ENCODE results near the gene EIF4G3. TPM values are rescaled to one million over a fixed set of nuclear protein-coding genes. Genes with fewer than 3 reads are reported as not detected.
A peak's percentile ranks its signal among the peaks of the same experiment; 100 is the strongest.
"Not testable (repeated sequence)": the region's sequence is repeated elsewhere in the genome, so short reads cannot be mapped to it uniquely, and the experiment has no call there.

The EIF4G3 gene
- total and polyA plus RNA-seq, 5 donors: 17.9 to 48.5 (median 42.7) TPM

- WGBS: 83% methylated on average over 3 of the region's 3 CpGs
- H3K9me3 ChIP-seq (ENCODE audit: control insufficient read depth, low read length): no peaks in the 10 kb centered on the region
- DNase-seq: no peak
- ATAC-seq: no peak
- H3K27ac ChIP-seq (ENCODE audit: low read length): no peak overlapping the region
- no peaks in the 10 kb centered on the region for H3K4me1 ChIP-seq (ENCODE audit: control insufficient read depth, insufficient read depth, low read length)
- H3K4me3 ChIP-seq (ENCODE audit: low read length): no peak overlapping the region
- intact Hi-C loops (cut with DNase I): no loop called here
- H3K27me3 ChIP-seq (ENCODE audit: control insufficient read depth, insufficient read depth): no peaks in the 10 kb centered on the region
These were observed 303.4 kb downstream of the EIF4G3 start for GRCh38 chr1:20873311-20873710.

- 43% methylated on average over 1 of the region's 1 CpG for WGBS
- Histone ChIP-seq H3K4me1 (ENCODE audit: control insufficient read depth, insufficient read depth, low read length) (no peaks in the 10 kb centered on the region), H3K27me3 (ENCODE audit: control insufficient read depth, insufficient read depth) (no peaks in the 10 kb centered on the region), H3K9me3 (ENCODE audit: control insufficient read depth, low read length) (no peaks in the 10 kb centered on the region), H3K4me3 (ENCODE audit: low read length) (no peak overlapping the region), H3K27ac (ENCODE audit: low read length) (no peak overlapping the region)
- intact Hi-C loops (cut with DNase I): no loop called here
- DNase-seq (no peak), ATAC-seq (no peak)
These were observed 305.3 kb downstream of the EIF4G3 start for GRCh38 chr1:20871419-20871818.

- H3K27ac ChIP-seq (ENCODE audit: low read length): no peak overlapping the region
- intact Hi-C loops (cut with DNase I): no loop called here
- no peaks in the 10 kb centered on the region for H3K27me3 ChIP-seq (ENCODE audit: control insufficient read depth, insufficient read depth)
- no peaks in the 10 kb centered on the region for H3K4me1 ChIP-seq (ENCODE audit: control insufficient read depth, insufficient read depth, low read length)
- no peak for DNase-seq
- ATAC-seq: no peak
- no peak overlapping the region for H3K4me3 ChIP-seq (ENCODE audit: low read length)
- WGBS: 89% methylated on average over 1 of the region's 1 CpG
- no peaks in the 10 kb centered on the region for H3K9me3 ChIP-seq (ENCODE audit: control insufficient read depth, low read length)
These were observed 306.0 kb downstream of the EIF4G3 start for GRCh38 chr1:20870718-20871117.

- no peaks in the 10 kb centered on the region for H3K4me1 ChIP-seq (ENCODE audit: control insufficient read depth, insufficient read depth, low read length)
- no peak overlapping the region for H3K4me3 ChIP-seq (ENCODE audit: low read length)
- DNase-seq (no peak), ATAC-seq (no peak)
- no peaks in the 10 kb centered on the region for H3K27me3 ChIP-seq (ENCODE audit: control insufficient read depth, insufficient read depth)
- 98% methylated on average over 2 of the region's 2 CpGs for WGBS
- no peaks in the 10 kb centered on the region for H3K9me3 ChIP-seq (ENCODE audit: control insufficient read depth, low read length)
- H3K27ac ChIP-seq (ENCODE audit: low read length): no peak overlapping the region
- intact Hi-C loops (cut with DNase I): no loop called here
These were observed 308.4 kb downstream of the EIF4G3 start for GRCh38 chr1:20868263-20868662.

GRCh38 chr1:20867847-20868246, 308.9 kb downstream of the EIF4G3 start:
- H3K27ac ChIP-seq (ENCODE audit: low read length): no peak overlapping the region
- H3K27me3 ChIP-seq (ENCODE audit: control insufficient read depth, insufficient read depth): no peaks in the 10 kb centered on the region
- H3K4me1 ChIP-seq (ENCODE audit: control insufficient read depth, insufficient read depth, low read length): no peaks in the 10 kb centered on the region
- intact Hi-C loops (cut with DNase I): no loop called here
- no peaks in the 10 kb centered on the region for H3K9me3 ChIP-seq (ENCODE audit: control insufficient read depth, low read length)
- ATAC-seq (no peak), DNase-seq (no peak)
- no peak overlapping the region for H3K4me3 ChIP-seq (ENCODE audit: low read length)

GRCh38 chr1:20867062-20867461, 309.6 kb downstream of the EIF4G3 start:
- ATAC-seq: no peak
- Histone ChIP-seq H3K4me3 (ENCODE audit: low read length) (no peak overlapping the region), H3K27ac (ENCODE audit: low read length) (no peak overlapping the region), H3K4me1 (ENCODE audit: control insufficient read depth, insufficient read depth, low read length) (no peaks in the 10 kb centered on the region), H3K9me3 (ENCODE audit: control insufficient read depth, low read length) (no peaks in the 10 kb centered on the region), H3K27me3 (ENCODE audit: control insufficient read depth, insufficient read depth) (no peaks in the 10 kb centered on the region)
- intact Hi-C loops (cut with DNase I): no loop called here
- DNase-seq: no peak
- WGBS: 84% methylated on average over 1 of the region's 1 CpG

GRCh38 chr1:20865001-20865400, 311.7 kb downstream of the EIF4G3 start:
- H3K4me1 ChIP-seq (ENCODE audit: control insufficient read depth, insufficient read depth, low read length): no peaks in the 10 kb centered on the region
- intact Hi-C loops (cut with DNase I): no loop called here
- DNase-seq (no peak), ATAC-seq (no peak)
- H3K4me3 ChIP-seq (ENCODE audit: low read length): no peak overlapping the region
- 50% methylated on average over 2 of the region's 2 CpGs for WGBS
- no peaks in the 10 kb centered on the region for H3K27me3 ChIP-seq (ENCODE audit: control insufficient read depth, insufficient read depth)
- H3K9me3 ChIP-seq (ENCODE audit: control insufficient read depth, low read length): no peaks in the 10 kb centered on the region
- no peak overlapping the region for H3K27ac ChIP-seq (ENCODE audit: low read length)

GRCh38 chr1:20854529-20854928, 322.2 kb downstream of the EIF4G3 start:
- Histone ChIP-seq H3K27me3 (ENCODE audit: control insufficient read depth, insufficient read depth) (no peaks in the 10 kb centered on the region), H3K4me3 (ENCODE audit: low read length) (no peak overlapping the region), H3K27ac (ENCODE audit: low read length) (no peak overlapping the region), H3K9me3 (ENCODE audit: control insufficient read depth, low read length) (no peaks in the 10 kb centered on the region), H3K4me1 (ENCODE audit: control insufficient read depth, insufficient read depth, low read length) (no peaks in the 10 kb centered on the region)
- intact Hi-C loops (cut with DNase I): no loop called here
- ATAC-seq: no peak
- DNase-seq: no peak
- WGBS: 96% methylated on average over 4 of the region's 4 CpGs

GRCh38 chr1:20851791-20852190, 324.9 kb downstream of the EIF4G3 start:
- intact Hi-C loops (cut with DNase I): not testable (repeated sequence)

GRCh38 chr1:20850021-20850420, 326.7 kb downstream of the EIF4G3 start:
- Histone ChIP-seq H3K4me3 (ENCODE audit: low read length) (no peak overlapping the region), H3K27ac (ENCODE audit: low read length) (no peak overlapping the region), H3K4me1 (ENCODE audit: control insufficient read depth, insufficient read depth, low read length) (no peaks in the 10 kb centered on the region), H3K9me3 (ENCODE audit: control insufficient read depth, low read length) (no peaks in the 10 kb centered on the region), H3K27me3 (ENCODE audit: control insufficient read depth, insufficient read depth) (no peaks in the 10 kb centered on the region)
- DNase-seq: no peak
- intact Hi-C loops (cut with DNase I): no loop called here
- WGBS: 90% methylated on average over 3 of the region's 3 CpGs
- ATAC-seq: no peak

More at GRCh38 chr1:20851791-20852190, 324.9 kb downstream of the EIF4G3 start:
- H3K4me1 ChIP-seq (ENCODE audit: control insufficient read depth, insufficient read depth, low read length); ATAC-seq; H3K9me3 ChIP-seq (ENCODE audit: control insufficient read depth, low read length); H3K27me3 ChIP-seq (ENCODE audit: control insufficient read depth, insufficient read depth); H3K27ac ChIP-seq (ENCODE audit: low read length); H3K4me3 ChIP-seq (ENCODE audit: low read length): not testable (repeated sequence)
- 81% methylated on average over 8 of the region's 8 CpGs for WGBS
- peak in 1 of 3 donors; percentile 75 for DNase-seq

- ATAC-seq (no peak), DNase-seq (no peak)
- intact Hi-C loops (cut with DNase I): no loop called here
- Histone ChIP-seq H3K27ac (ENCODE audit: low read length) (no peak overlapping the region), H3K4me1 (ENCODE audit: control insufficient read depth, insufficient read depth, low read length) (no peaks in the 10 kb centered on the region), H3K4me3 (ENCODE audit: low read length) (no peak overlapping the region), H3K27me3 (ENCODE audit: control insufficient read depth, insufficient read depth) (no peaks in the 10 kb centered on the region), H3K9me3 (ENCODE audit: control insufficient read depth, low read length) (no peaks in the 10 kb centered on the region)
- 87% methylated on average over 2 of the region's 2 CpGs for WGBS
These were observed 327.6 kb downstream of the EIF4G3 start for GRCh38 chr1:20849100-20849499.

- intact Hi-C loops (cut with DNase I): no loop called here
- 95% methylated on average over 1 of the region's 1 CpG for WGBS
- DNase-seq (no peak), ATAC-seq (no peak)
- H3K4me3 ChIP-seq (ENCODE audit: low read length): no peak overlapping the region
- no peaks in the 10 kb centered on the region for H3K27me3 ChIP-seq (ENCODE audit: control insufficient read depth, insufficient read depth)
- H3K9me3 ChIP-seq (ENCODE audit: control insufficient read depth, low read length): no peaks in the 10 kb centered on the region
- H3K4me1 ChIP-seq (ENCODE audit: control insufficient read depth, insufficient read depth, low read length): no peaks in the 10 kb centered on the region
- no peak overlapping the region for H3K27ac ChIP-seq (ENCODE audit: low read length)
These were observed 328.5 kb downstream of the EIF4G3 start for GRCh38 chr1:20848162-20848561.

Data from right cardiac atrium (tissue), 5 donors.